Measurements from ENCODE around the gene LAMA5. TPM values are rescaled to one million over a fixed set of nuclear protein-coding genes. Genes with fewer than 3 reads are reported as not detected.
A peak's percentile ranks its signal among the peaks of the same experiment; 100 is the strongest.

Gene LAMA5
- total and polyA plus RNA-seq, 2 of the 8 experiments (the other 6 are each of a cell fraction or from before 2014, with no cell fraction given) = 34.4 to 225 TPM

DNA sequence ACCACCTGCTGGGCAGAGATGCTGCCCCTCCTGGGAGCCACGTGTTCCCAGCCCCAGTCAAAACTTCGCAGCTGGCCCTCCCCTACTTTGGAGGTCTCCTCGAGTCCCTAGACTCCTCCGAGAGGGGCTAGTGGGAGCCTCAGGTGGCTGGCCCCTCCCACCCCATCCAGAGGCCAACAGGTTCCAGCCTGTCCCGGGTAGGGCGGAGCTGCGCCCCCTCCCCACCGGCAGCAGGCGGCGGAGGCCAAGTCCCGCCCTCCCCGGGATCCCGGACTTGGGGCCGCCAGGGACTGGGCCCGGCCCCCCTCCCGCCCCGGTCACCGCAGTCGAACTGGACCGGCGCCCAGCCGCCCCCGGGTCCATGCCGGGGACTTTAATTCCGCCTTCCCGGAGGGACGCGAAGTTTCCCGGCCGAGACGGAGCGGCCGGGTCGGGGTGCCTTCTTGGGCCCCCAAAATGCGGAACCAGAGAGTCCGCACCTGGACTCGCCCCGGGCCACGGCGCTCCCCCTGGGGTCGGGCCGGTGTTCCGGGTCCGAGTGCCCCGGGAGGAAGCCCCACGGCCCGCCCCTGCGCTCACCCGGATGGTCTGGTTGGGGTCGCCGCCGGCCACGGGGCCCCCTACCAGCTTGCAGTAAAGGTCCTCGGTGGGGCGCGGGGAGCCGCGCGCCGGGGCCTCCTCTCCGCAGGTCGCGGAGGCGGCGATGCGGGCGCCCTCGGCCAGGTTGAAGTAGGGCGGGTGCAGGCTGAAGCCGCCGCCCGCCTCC is 559 bp downstream of the LAMA5 start:
- Histone ChIP-seq H3K4me3 (ENCODE audit: extremely low read depth in 1 of 4, insufficient read depth in 2 of 4, low read depth in 3 of 4, low read length in 4 of 4) (peak overlapping the region; percentile 76 to 94 (median 77)), H4K8ac (ENCODE audit: extremely low read depth, insufficient read depth, low read length) (peak overlapping the region; percentile 58; the same call in 1 of the 2 replicates), H2BK20ac (ENCODE audit: low read length) (no peak overlapping the region), H3K23me2 (ENCODE audit: low read depth, low read length) (peaks cover 14% of the 10 kb centered on the region), H3K79me1 (ENCODE audit: low read depth, low read length) (peaks cover 10% of the 10 kb centered on the region), H2BK12ac (ENCODE audit: low read depth, low read length) (peak overlapping the region; percentile 68; the same call in 1 of the 2 replicates), H3K4ac (replicated peaks; ENCODE audit: insufficient read length, low read depth, low read length) (peak overlapping the region; percentile 80), H3K27ac (ENCODE audit: low read depth, low read length) (peak overlapping the region; percentile 50; the same call in 1 of the 2 replicates), H3K9me3 (ENCODE audit: insufficient read depth in 2 of 2, low read depth in 1 of 2, low read length in 1 of 2) (no peaks in the 10 kb centered on the region), H3K9ac (replicated peaks in 1 of 4; ENCODE audit: extremely low read depth in 1 of 4, low read depth in 3 of 4, low read length in 3 of 4) (peak overlapping the region; percentile 25 to 83 (median 64)), H3K18ac (ENCODE audit: extremely low read depth, low read length) (peak overlapping the region; percentile 93), H4K91ac (replicated peaks; ENCODE audit: insufficient read length, low read length) (peak overlapping the region; percentile 79), H4K20me1 (replicated peaks in 1 of 2; ENCODE audit: control insufficient read depth in 1 of 2, insufficient read depth in 2 of 2, low read length in 2 of 2) (peaks cover 7 to 10% of the 10 kb centered on the region in 2 experiments), H2BK120ac (replicated peaks; ENCODE audit: low read depth, low read length) (no peak overlapping the region), H2BK15ac (ENCODE audit: low read length) (0 out of 2 replicates have a peak overlapping the region, but pooled peaks have one; percentile 81), H4K5ac (ENCODE audit: insufficient read length, low read depth, low read length) (peak overlapping the region; percentile 63), H3K27me3 (replicated peaks in 1 of 4; ENCODE audit: control insufficient read depth in 3 of 4, extremely low read depth in 1 of 4, insufficient read depth in 3 of 4, low read length in 3 of 4) (no peaks in the 10 kb centered on the region), H3K56ac (replicated peaks; ENCODE audit: insufficient read length, low read depth, low read length) (peak overlapping the region; percentile 87), H2AFZ (ENCODE audit: low read length) (no peak overlapping the region), H2BK5ac (ENCODE audit: low read depth, low read length) (peak overlapping the region; percentile 99), H3K4me2 (ENCODE audit: insufficient read depth in 1 of 2, low read depth in 2 of 2, low read length in 2 of 2) (peak overlapping the region; percentile 84), H2AK5ac (ENCODE audit: low read depth, low read length) (peak overlapping the region; percentile 58; the same call in 1 of the 2 replicates), H3K4me1 (replicated peaks in 1 of 4; ENCODE audit: control insufficient read depth in 3 of 4, insufficient read depth in 4 of 4, low read length in 3 of 4) (peaks cover 16 to 76% (median 68%) of the 10 kb centered on the region in 4 experiments), H3K79me2 (ENCODE audit: control insufficient read depth in 1 of 2, insufficient read depth in 2 of 2, low read length in 2 of 2) (peaks cover 11 to 41% of the 10 kb centered on the region in 2 experiments; a peak in 3 of 4 replicates), H3K23ac (ENCODE audit: insufficient read length) (no peak overlapping the region), H3K14ac (ENCODE audit: insufficient read length) (no peak overlapping the region), H3K36me3 (ENCODE audit: control insufficient read depth in 2 of 4, insufficient read depth in 4 of 4, low read length in 3 of 4) (peaks cover 0 to 4% (median 2%) of the 10 kb centered on the region in 4 experiments; a peak in 3 of 8 replicates)
- DNase-seq (ENCODE audit: low read depth in 1 of 2, low spot score in 2 of 2) (peak; percentile 58 to 85), FAIRE-seq (no peak)
- ChIA-PET POLR2A (ENCODE audit: partially characterized antibody) (interaction anchor here (0.9 to 12.6 kb wide), 10 partner anchors 12 to 62 kb away, joined by 3 to 213 read pairs (median 14); partner anchors contain the start of genes ADRM1 and RPS21), CTCF (ENCODE audit: partially characterized antibody) (interaction anchor here (0.6 to 10.9 kb wide), 5 partner anchors 10 to 436 kb away, joined by 3 to 212 read pairs (median 3); partner anchors contain the start of gene RPS21)
- 1% methylated on average over 30 of the region's 72 CpGs; no CpG with 5 or more reads in 1 of the 2 experiments for WGBS, 2 experiments (ENCODE audit: extremely low coverage in 1 of 2, insufficient coverage in 1 of 2, insufficient read length in 1 of 2, insufficient replicate concordance in 2 of 2, low coverage in 1 of 2, low lambda C conversion rate in 2 of 2, missing lambda C conversion rate in 1 of 2)
- TF ChIP-seq, protein P1, sequence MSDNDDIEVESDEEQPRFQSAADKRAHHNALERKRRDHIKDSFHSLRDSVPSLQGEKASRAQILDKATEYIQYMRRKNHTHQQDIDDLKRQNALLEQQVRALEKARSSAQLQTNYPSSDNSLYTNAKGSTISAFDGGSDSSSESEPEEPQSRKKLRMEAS (IDR thresholded peaks at IDR 0.05) = peak; percentile 35; the same call in 1 of the 2 replicates
- no peak for TF ChIP-seq FOSL1 (IDR thresholded peaks at IDR 0.05; ENCODE audit: insufficient read depth, low read depth, low read length)
- no peak for TF ChIP-seq CBX5 (IDR thresholded peaks at IDR 0.05; ENCODE audit: low read depth, low read length)
- TF ChIP-seq KDM4A (IDR thresholded peaks at IDR 0.05; ENCODE audit: low read depth, low read length, severe bottlenecking) = peak; percentile 4
- TF ChIP-seq POLR2A (IDR thresholded peaks at IDR 0.05; ENCODE audit: control extremely low read depth in 1 of 2, low read depth in 2 of 2, low read length in 2 of 2) = peak in 1 of 2 experiments; percentile 15; a peak in 1 of 3 replicates
- 0 out of 2 replicates have a peak, but pooled peaks have one; percentile 54 for TF ChIP-seq PHF8 (conservative IDR thresholded peaks at IDR 0.05; ENCODE audit: low read depth, low read length)
- 0 out of 2 replicates have a peak, but pooled peaks have one; percentile 16 for TF ChIP-seq BRCA1 (IDR thresholded peaks at IDR 0.05; ENCODE audit: low read depth, low read length)
- TF ChIP-seq RXRA (IDR thresholded peaks at IDR 0.05; ENCODE audit: insufficient read depth, low read depth, low read length) = no peak
- peak; percentile 57 for TF ChIP-seq CHD2 (IDR thresholded peaks at IDR 0.05; ENCODE audit: low read length)
- TF ChIP-seq SIN3A (conservative IDR thresholded peaks at IDR 0.05 in 1 of 2, IDR thresholded peaks at IDR 0.05 in 1 of 2; ENCODE audit: low read depth in 1 of 2, low read length in 2 of 2) = peak in 1 of 2 experiments; percentile 16; a peak in 1 of 4 replicates

All from H1 (cell line).